K562 (cell line): ENCODE measurements around the gene PBXIP1. TPM values are rescaled to one million over a fixed set of nuclear protein-coding genes. Genes with fewer than 3 reads are reported as not detected.
A peak's percentile ranks its signal among the peaks of the same experiment; 100 is the strongest.

Experiments
- ESRRA ChIP-seq: fragments of 450-650 bp; IDR thresholded peaks from 2 replicates; pipeline ENCODE4 v1.6.1; 2014; ENCODE audit warnings: low read depth, mild to moderate bottlenecking, moderate library complexity, borderline replicate concordance
- ILF3 ChIP-seq: fragments of 450-650 bp; IDR thresholded peaks from 2 replicates; pipeline ENCODE4 v1.6.1; 2018; ENCODE audit warnings: antibody characterized with exemption, mild to moderate bottlenecking, moderate library complexity, borderline replicate concordance
- ILK ChIP-seq: fragments of 450-650 bp; IDR thresholded peaks from 2 replicates; pipeline ENCODE4 v1.6.1; 2016; ENCODE audit warnings: missing genetic modification characterization, low read depth, mild to moderate bottlenecking, missing compliant biosample characterization, moderate library complexity, borderline replicate concordance
- NCOR1 ChIP-seq: fragments of 450-650 bp; IDR thresholded peaks from 2 replicates; pipeline ENCODE4 v1.6.1; 2016; ENCODE audit warnings: mild to moderate bottlenecking, moderate library complexity
- RB1 ChIP-seq: fragments of 450-650 bp; IDR thresholded peaks from 2 replicates; pipeline ENCODE4 v1.6.1; 2017; ENCODE audit warnings: low read depth, mild to moderate bottlenecking
- SMAD3 ChIP-seq: fragments of 450-650 bp; formaldehyde crosslinking; conservative IDR thresholded peaks from 2 replicates; pipeline ENCODE4 v1.4.0; 2020; ENCODE audit warnings: mild to moderate bottlenecking
- polyA plus RNA-seq, 8 experiments: library from polyadenylated mRNA; depleted of rRNA in 4 of 8; stranded (reverse) in 5 of 8; unstranded in 3 of 8; fragments of >200 nt; fragmentation: Nextera tagmentation in 2 of 8; fragmentation: Illumina TruSeq in 1 of 8; extraction: Ambion mirVana in 2 of 8; extraction: Trizol in 1 of 8; gene quantifications; 2 replicates each; pipeline versions ENCODE4 v1.2.1 to v1.2.3, GENCODE V29; 2011 to 2014; ENCODE audit warnings: inconsistent platforms in 1 of 8, missing spikeins in 1 of 8
- total RNA-seq, 7 experiments: library from RNA; depleted of rRNA in 6 of 7; stranded (reverse); fragments of >200 nt in 6 of 7; fragmentation: Illumina TruSeq in 2 of 7; extraction: Trizol in 2 of 7; gene quantifications; 2 replicates each; pipeline versions ENCODE4 v1.2.1 to v1.2.3, GENCODE V29; 2011 to 2021; ENCODE audit warnings: low replicate concordance in 1 of 7
- TF ChIP-seq, protein P1 (sequence below): fragments of 450-650 bp; formaldehyde crosslinking; IDR thresholded peaks from 2 replicates; pipeline ENCODE4 v1.4.0; 2020; ENCODE audit warnings: mild to moderate bottlenecking, moderate library complexity
- TF ChIP-seq, protein P2 (sequence below): fragments of 150-350 bp; conservative IDR thresholded peaks from 2 replicates; pipeline ENCODE4 v1.6.1; 2014; ENCODE audit warnings: low read length
- TF ChIP-seq, protein P3 (sequence below): fragments of 250-450 bp; sonication (Bioruptor Pico); IDR thresholded peaks from 2 replicates; pipeline ENCODE4 v1.8.0; 2022; ENCODE audit warnings: inconsistent platforms
- TF ChIP-seq, protein P4 (sequence below): fragments of 250-450 bp; sonication (Bioruptor Pico); IDR thresholded peaks from 2 replicates; pipeline ENCODE4 v1.8.0; 2022; ENCODE audit warnings: inconsistent platforms, mild to moderate bottlenecking, moderate library complexity, borderline replicate concordance
- TF ChIP-seq, protein P5 (sequence below): fragments of 250-450 bp; sonication (Bioruptor Pico); IDR thresholded peaks from 2 replicates; pipeline ENCODE4 v1.5.0; 2021

PBXIP1 gene
- total and polyA plus RNA-seq, 9 of the 15 experiments (the other 6 are each of a cell fraction or from before 2014, with no cell fraction given) = 0.13 to 8.3 (median 5.8) TPM

DNA sequence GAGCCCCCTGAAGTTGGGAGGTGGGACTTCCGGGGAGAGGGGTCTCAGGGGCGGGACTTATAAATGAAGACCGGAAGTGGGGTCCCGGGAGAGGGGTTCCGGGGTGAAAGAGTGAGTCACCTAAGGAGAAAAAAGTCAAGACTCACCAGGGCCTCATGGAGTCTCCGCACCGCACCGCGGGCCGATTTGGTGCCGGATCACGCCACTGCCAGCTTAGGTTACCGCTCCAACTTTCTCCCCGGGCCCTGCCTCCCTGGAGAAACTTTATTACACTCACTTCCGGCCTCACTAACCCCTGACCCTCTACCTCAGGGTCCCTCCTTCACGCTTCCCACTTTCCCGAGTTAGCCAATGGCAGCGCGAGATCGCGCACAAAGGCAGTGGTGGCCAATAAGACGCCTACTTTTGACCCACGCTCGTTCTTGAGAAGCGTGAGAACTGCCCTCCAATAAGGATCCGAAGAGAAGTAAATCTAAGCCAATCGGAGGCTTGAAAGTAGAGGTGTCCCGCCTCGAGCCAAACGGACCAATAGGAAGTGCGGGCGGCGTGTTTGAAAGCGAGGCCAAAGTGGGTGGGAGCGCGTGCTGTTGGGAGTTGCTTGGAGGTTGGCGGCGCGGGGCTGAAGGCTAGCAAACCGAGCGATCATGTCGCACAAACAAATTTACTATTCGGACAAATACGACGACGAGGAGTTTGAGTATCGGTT is 18.4 kb upstream of the PBXIP1 start, which contains the start of gene CKS1B (continued):
- TF ChIP-seq ESRRA (0 out of 2 replicates have a peak, but pooled peaks have one; percentile 32), RB1 (no peak), ILK (tag) (no peak), SMAD3 (CRISPR knock-in tag) (no peak), ILF3 (no peak), NCOR1 (no peak)
- TF ChIP-seq, protein P1, sequence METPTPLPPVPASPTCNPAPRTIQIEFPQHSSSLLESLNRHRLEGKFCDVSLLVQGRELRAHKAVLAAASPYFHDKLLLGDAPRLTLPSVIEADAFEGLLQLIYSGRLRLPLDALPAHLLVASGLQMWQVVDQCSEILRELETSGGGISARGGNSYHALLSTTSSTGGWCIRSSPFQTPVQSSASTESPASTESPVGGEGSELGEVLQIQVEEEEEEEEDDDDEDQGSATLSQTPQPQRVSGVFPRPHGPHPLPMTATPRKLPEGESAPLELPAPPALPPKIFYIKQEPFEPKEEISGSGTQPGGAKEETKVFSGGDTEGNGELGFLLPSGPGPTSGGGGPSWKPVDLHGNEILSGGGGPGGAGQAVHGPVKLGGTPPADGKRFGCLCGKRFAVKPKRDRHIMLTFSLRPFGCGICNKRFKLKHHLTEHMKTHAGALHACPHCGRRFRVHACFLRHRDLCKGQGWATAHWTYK (CRISPR knock-in tag) = no peak; the same call in 1 of the 2 replicates
- TF ChIP-seq, protein P2, sequence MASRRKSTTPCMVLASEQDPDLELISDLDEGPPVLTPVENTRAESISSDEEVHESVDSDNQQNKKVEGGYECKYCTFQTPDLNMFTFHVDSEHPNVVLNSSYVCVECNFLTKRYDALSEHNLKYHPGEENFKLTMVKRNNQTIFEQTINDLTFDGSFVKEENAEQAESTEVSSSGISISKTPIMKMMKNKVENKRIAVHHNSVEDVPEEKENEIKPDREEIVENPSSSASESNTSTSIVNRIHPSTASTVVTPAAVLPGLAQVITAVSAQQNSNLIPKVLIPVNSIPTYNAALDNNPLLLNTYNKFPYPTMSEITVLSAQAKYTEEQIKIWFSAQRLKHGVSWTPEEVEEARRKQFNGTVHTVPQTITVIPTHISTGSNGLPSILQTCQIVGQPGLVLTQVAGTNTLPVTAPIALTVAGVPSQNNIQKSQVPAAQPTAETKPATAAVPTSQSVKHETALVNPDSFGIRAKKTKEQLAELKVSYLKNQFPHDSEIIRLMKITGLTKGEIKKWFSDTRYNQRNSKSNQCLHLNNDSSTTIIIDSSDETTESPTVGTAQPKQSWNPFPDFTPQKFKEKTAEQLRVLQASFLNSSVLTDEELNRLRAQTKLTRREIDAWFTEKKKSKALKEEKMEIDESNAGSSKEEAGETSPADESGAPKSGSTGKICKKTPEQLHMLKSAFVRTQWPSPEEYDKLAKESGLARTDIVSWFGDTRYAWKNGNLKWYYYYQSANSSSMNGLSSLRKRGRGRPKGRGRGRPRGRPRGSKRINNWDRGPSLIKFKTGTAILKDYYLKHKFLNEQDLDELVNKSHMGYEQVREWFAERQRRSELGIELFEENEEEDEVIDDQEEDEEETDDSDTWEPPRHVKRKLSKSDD = no peak
- TF ChIP-seq, protein P3, sequence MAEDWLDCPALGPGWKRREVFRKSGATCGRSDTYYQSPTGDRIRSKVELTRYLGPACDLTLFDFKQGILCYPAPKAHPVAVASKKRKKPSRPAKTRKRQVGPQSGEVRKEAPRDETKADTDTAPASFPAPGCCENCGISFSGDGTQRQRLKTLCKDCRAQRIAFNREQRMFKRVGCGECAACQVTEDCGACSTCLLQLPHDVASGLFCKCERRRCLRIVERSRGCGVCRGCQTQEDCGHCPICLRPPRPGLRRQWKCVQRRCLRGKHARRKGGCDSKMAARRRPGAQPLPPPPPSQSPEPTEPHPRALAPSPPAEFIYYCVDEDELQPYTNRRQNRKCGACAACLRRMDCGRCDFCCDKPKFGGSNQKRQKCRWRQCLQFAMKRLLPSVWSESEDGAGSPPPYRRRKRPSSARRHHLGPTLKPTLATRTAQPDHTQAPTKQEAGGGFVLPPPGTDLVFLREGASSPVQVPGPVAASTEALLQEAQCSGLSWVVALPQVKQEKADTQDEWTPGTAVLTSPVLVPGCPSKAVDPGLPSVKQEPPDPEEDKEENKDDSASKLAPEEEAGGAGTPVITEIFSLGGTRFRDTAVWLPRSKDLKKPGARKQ (CRISPR knock-in tag) = no peak
- TF ChIP-seq, protein P4, sequence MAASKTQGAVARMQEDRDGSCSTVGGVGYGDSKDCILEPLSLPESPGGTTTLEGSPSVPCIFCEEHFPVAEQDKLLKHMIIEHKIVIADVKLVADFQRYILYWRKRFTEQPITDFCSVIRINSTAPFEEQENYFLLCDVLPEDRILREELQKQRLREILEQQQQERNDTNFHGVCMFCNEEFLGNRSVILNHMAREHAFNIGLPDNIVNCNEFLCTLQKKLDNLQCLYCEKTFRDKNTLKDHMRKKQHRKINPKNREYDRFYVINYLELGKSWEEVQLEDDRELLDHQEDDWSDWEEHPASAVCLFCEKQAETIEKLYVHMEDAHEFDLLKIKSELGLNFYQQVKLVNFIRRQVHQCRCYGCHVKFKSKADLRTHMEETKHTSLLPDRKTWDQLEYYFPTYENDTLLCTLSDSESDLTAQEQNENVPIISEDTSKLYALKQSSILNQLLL (CRISPR knock-in tag) = no peak
- TF ChIP-seq, protein P5, sequence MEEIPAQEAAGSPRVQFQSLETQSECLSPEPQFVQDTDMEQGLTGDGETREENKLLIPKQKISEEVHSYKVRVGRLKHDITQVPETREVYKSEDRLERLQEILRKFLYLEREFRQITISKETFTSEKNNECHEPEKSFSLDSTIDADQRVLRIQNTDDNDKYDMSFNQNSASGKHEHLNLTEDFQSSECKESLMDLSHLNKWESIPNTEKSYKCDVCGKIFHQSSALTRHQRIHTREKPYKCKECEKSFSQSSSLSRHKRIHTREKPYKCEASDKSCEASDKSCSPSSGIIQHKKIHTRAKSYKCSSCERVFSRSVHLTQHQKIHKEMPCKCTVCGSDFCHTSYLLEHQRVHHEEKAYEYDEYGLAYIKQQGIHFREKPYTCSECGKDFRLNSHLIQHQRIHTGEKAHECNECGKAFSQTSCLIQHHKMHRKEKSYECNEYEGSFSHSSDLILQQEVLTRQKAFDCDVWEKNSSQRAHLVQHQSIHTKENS (CRISPR knock-in tag) = no peak
